GM12801 (cell line): ENCODE measurements around the gene TAS2R1.

Source experiments
- TF ChIP-seq, protein P1 (sequence below): IDR thresholded peaks from one replicate; pipeline ENCODE4 v1.5.1; 2011; ENCODE audit warnings: control low read depth; ENCODE audit not compliant: insufficient read length; ENCODE audit errors: extremely low read depth

TAS2R1 gene

DNA sequence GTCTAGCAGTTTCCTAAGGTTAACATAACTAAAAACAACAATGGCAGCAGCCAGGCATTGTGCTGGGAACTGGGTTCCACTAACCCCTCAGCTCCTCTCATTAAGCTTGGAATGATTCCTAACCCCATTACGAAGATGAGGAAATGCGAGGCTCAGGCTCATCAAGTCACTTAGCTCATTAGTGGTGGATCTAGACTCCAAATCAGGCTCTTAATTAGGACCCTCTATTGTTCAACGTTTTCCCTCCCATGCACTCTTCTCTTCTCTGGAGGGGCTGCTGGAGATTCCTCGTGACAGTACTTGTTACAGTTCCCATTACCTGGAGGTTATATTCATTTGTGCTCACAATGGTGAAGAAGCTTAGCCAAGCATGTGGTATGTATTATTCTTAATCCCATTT lies 6.5 kb downstream of the TAS2R1 start:
- TF ChIP-seq, protein P1, sequence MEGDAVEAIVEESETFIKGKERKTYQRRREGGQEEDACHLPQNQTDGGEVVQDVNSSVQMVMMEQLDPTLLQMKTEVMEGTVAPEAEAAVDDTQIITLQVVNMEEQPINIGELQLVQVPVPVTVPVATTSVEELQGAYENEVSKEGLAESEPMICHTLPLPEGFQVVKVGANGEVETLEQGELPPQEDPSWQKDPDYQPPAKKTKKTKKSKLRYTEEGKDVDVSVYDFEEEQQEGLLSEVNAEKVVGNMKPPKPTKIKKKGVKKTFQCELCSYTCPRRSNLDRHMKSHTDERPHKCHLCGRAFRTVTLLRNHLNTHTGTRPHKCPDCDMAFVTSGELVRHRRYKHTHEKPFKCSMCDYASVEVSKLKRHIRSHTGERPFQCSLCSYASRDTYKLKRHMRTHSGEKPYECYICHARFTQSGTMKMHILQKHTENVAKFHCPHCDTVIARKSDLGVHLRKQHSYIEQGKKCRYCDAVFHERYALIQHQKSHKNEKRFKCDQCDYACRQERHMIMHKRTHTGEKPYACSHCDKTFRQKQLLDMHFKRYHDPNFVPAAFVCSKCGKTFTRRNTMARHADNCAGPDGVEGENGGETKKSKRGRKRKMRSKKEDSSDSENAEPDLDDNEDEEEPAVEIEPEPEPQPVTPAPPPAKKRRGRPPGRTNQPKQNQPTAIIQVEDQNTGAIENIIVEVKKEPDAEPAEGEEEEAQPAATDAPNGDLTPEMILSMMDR, result no peak

DNA sequence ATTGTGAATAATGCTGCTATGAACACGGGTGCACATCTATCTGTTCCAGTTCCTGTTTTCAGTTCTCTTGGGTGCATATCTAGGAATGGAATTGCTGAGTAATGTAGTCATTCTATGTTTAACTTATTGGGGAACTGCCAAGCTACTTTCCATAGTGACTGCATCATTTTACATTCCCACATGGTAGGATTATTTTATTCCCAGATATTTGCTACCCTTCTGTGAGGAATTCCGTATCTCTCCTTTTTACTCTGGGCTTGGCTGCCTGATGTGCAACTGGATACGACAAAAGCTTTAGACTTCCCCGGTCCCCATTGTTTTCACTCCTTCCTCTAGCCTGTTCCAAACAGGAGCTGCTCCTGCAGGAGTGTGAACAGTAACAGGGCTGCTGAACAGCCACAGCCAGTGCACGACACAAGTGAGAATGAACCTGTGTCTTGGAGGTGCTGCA lies 7.2 kb downstream of the TAS2R1 start:
- TF ChIP-seq, protein P1, result no peak

DNA sequence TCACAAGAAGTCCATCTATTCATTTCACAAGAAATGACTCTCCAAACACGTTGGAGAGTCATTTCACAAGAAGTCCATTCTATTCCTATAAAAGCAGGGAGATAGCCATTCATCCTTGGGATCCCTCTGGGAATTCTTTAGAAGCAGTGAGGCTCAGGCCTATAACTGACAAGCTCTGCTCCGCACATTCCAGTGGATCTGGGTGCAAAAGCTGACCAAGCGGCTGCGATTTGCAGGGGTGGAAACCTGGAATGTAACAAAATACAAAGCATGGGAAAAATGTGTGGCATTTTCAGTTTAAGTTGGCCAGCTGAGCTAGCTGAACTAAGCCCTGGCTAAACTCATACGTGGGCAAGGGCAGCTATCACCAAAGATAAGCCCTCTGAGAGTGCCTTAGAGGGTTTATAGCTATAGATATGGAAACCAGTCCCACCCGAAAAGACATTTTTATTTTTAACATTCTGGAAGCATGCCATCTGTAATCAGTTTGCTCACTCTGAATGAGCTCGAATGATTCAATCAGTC lies 8.7 kb downstream of the TAS2R1 start:
- TF ChIP-seq, protein P1, result no peak

DNA sequence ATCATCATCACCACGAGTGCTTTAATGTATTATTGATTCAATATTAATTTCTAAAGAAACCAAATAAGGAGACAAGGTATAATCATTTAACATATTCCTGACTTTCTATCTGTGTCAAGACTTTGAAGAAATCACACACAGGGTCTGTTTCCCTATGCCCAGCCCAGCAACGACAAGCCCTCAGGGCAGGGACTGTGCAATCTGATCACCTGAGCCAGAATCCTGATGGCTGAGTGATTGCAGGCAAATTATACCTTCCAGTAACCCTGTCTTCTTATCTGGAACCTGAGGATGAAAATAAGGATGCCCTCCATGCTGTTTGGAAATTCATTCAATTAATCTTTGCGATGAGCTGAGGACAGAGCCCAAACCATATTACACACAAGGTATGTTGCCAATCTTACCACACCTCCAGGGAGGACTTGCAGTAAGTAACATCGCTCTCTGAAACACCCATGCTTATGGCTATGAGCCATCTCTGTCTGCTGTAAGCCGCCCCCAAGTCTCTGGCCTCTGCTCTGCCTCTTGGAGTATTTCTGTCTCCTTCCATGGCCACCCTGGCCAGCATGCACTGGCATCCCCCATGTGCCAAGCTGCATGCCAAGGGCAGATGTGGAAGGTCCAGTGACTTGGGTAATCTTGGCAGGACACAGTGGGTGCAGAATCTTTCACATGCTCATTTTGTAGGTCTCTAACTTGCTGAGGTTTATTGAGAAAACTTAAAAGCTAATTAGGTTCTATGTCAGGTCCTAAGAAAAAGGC lies 10.6 kb downstream of the TAS2R1 start:
- TF ChIP-seq, protein P1, result no peak

DNA sequence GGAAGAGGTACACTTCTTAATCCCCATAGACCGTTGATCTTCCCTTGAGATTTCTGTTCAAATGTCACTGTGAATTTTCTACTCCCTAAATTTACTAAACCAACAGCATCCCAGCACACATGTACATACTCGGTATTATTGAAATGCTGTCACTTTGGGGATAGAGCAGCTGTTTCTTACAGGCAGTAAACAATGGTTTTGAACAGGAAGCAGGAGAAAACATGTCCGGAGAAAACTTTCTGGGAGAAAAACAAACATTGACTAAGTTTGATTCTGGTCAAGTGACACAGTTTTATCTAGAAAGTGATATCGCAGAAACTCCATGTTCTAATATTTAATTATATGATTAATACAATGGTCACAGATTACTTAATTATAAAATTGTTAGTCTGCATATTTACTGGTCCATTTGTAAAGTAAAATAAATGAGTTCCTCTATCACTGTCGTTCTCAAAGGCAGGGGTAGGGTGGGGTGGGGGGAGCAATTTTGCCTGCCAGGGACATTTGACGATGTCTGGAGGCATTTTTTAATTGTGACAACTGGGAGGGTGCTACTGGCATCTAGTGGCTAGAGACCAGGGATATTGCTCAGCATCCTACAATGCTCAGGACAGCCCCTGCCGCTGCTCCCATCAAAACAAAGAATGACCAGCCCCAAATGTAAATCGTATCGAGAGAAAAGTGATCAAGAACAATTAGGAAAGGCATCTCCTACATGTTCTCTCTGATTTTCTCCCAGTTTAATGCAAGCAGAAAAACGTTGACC lies 12.2 kb downstream of the TAS2R1 start:
- TF ChIP-seq, protein P1, result no peak

DNA sequence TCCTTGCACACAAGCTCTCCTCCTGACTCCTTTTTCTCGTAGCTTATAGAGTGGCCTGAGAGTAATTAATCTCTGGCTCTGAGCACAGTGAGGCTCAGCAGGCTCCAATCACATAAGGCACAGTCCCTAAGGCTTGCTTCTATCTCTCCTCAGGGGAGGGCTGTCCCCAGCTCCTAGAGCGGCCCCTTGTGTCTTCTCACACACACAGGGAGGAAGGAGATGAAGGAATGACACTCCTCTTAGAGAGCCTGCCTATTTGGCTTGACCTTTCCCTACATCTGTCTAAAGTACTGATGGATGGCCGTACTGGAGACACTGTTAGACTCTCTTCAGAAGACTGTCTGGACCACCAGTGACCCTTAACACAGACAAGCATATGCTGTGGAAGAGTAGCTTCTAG lies 12.9 kb downstream of the TAS2R1 start:
- TF ChIP-seq, protein P1, result no peak

DNA sequence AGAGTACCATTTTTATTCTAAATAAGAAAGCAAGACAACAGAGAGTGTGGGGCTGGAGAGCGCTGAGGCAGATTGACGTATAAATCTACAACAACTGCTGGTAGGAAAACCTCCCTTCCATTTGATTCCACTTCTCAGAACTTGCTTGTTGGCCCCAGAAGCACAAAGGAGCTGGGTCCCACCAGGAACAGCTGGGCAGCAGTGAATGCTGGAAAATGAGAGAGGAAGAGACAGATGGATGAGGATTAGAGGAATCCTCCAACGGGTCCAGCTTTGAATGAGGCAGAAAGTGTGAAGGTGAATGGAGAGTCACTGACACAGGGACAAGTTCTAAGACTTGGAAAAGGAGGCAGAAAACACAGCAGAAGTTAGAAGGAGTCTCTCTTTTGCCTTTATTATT lies 14.8 kb downstream of the TAS2R1 start:
- TF ChIP-seq, protein P1, result no peak
